Measurements from ENCODE around the gene MVB12B. TPM values are rescaled to one million over a fixed set of nuclear protein-coding genes. Genes with fewer than 3 reads are reported as not detected.
"Not testable (repeated sequence)": the region's sequence is repeated elsewhere in the genome, so short reads cannot be mapped to it uniquely, and the experiment has no call there.

Gene MVB12B
- total RNA-seq, 1 experiment from 2014 or later = 10.7 TPM

DNA sequence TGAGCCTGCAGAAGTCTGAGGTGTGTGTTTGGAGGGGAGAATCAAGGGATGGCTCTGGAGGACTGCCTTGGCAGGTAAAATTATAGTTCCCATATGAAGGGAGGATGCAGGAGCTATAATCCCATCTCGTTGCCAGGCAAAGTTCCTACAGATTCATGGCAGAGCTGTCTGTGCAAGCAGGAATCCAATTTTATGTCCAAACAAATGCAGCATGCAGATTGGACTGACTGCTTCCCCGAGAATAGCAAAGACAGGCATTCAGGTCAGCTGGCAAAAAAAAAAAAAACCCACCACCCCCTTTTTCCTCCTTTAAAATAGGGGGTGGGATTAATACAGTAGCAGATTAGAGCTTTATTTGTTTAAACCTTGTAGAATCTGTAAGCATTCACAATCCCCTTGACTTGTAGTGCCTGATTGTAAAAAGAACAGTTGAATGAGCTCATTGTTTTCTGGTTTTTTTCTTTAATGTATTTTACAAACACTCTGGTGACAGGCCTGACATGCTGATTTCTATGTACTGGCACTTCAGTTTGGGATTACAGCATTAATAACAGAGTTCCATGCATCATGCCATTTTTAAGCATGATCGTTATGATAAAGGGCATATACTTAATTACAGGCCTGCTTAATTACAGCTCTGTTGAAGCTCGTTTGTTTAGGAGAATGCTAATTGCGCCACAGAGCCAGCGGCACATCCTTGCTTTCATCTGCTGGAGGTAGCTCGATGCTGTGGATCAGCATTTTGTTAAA is 145.7 kb downstream of the MVB12B start:
- DNase-seq (ENCODE audit: low spot score) = no peak

DNA sequence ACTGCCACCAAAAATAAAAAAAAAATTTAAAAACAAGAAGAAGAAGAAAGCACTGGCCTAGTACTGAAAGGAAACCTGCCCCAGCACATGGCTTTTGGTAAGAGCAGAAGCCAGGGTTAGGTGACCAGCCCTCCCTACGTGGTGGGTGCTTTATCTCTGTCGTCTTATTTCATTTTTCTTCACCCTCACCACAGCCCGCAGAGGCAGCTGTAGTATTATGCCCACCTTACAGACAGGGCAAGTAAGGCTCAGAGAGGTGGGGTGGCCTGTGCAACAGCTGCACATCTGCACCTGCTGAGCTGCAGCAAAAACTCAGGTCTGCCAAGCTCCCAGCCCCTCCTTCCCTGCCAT is 146.3 kb downstream of the MVB12B start:
- DNase-seq (ENCODE audit: low spot score) = no peak

DNA sequence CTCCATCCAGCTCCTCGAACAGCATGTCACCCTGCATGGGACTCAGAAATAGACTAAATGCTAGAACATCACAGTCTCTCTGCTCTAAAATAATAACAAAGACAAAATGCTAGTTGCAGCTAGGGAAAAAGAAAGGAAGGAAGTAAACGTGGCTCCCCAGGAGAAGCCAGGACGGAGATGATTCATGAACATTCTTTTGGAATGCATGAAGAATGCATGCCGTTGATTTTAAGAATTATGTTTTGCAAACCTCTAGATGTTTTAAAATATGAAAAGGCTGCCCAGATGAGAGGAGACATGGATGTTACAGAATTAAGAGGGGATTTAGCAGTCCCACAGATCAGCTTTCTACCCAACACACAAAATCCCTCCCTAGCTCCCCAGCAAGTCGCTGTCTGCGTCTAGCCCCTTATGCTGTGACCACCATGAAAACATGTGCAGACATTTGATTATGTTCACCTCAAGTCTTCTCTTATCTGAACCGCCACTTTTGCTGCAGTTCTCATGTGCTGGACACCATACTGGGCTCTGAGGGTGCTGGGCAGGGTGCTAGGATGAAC is 147.7 kb downstream of the MVB12B start:
- peak; percentile 68 for DNase-seq (ENCODE audit: low spot score)

DNA sequence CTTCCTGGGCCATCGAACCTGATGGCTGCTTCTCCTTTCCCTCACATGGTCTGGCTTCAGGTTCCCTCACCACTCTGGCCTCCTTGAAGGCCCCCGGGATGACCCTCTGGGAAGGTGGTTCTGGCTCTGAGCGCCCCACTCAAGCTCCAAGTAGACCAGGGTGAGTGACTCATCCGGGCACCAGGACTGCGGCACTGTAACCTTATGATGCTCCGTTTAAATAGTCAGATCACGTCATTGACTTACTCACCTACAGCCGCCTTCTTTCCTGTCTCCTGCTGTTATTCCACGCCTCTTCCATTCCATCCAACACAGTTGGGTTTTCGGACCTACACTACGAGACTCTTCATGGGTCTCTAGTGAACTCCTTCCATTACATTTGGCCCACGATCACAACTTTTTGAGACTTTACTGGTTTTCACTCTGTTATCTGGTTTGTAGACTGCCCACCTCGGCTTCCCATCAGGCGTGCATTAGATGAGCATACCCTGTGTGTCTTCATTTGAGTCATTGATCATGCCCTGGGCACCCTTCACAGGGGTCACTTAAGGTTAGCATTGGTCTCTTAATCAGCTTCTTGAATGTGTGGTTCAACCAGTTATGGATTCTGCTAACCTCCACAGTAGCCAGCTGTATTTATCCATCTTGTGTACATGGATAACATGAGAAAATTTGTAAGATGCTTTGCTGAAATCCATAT is 148.3 kb downstream of the MVB12B start:
- peak; percentile 96 for DNase-seq (ENCODE audit: low spot score)

DNA sequence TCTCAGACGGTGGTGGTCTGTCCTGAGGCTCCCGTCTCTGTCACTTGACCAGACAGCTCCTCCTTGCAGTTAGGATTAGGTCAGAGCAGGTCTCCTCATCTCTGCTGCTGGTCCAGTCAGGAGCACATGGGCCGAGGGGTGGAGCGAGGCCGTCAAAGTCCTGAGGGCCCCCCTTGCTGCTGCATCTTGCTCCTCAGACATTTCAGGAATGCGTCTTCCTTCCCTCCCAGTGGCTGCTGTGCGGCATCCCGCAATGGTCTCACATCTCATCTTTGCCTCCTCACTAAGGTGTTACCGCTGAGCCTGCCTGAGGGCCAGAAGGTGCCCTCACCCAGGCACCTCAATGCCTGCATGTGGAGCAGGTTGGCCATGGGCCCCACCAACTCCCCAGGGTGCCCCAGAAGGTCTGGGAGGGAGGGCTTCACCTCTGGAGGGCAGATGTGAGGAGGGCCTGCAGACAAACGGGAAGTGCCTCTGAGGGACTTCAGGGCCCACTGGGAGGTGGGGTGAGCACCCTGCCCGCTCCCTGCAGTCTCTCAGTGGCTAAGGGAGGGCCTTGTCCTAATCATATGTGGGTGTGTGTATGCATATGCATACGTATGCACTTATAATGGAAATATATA is 149.4 kb downstream of the MVB12B start:
- no peak for DNase-seq (ENCODE audit: low spot score)

DNA sequence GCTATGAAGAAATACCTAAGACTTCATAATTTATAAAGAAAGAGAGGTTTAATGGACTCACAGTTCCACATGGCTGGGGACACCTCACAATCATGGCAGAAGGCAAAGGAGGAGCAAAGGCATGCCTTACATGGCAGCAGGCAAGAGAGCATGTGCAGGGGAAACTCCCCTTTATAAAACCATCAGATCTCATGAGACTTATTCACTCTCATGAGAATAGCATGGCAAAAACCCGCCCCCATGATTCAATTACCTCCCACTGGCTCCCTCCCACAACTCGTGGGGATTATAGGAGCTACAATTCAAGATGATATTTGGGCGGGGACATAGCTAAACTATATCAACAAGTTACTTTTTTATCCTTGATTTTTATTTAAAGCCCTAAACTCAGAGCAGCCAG is 150.8 kb downstream of the MVB12B start:
- DNase-seq (ENCODE audit: low spot score) = not testable (repeated sequence)

DNA sequence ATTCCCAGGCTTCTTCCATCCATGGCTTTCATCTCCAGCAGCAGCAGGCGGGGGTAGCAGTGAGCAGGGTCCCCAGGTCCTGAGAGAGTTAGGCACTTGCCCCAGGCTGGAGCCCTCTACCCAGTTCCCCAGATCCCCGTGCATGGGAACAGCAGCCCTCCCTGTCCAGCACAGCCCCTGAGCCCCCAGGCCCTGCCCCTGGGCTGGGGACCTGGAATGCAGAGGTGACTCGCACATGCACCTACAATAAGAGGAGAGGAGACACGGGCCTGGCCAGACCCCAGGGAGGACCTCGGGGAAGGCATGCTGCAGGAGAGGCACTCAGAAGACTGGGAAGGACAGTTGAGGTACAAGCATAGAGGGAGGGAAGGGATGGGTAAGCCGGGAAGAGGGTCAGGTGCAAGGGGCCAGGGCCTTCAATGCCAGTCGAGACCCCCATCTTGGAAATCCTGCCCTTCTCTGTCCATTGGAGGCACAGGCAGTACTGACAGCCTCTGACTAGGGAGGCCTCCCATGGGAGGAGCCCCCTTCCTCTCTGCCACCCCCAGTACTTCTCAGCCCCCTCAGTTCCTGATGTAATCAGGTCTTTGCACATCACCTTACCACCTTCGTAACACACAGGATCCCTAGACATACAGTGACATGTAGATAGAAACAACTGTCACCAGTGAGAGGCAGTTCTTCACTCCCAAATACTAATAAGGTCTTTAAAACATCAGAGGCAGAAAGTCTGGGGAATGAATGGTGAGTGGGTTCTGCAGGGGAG is 151.8 kb downstream of the MVB12B start:
- DNase-seq (ENCODE audit: low spot score) = no peak

DNA sequence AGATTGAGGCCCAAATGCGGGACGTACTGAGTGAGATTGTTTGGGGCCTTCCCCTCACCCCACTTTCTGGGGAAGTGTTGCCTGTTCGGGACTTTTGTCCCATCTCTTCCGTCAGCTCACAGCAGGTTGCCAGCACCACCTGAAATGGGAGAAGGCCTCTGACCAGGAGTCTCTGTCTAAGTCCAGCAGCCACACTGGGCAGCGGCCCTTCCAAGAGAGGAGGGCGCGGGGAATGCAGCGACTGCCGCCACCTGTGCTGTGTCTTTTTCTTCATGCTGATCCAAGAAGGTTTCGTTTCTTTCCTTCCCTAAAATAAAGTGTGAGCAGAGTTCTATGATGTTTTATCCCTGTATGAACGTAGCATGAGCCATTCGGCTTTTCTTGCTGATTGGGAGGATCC is 152.9 kb downstream of the MVB12B start:
- DNase-seq (ENCODE audit: low spot score) = no peak

DNA sequence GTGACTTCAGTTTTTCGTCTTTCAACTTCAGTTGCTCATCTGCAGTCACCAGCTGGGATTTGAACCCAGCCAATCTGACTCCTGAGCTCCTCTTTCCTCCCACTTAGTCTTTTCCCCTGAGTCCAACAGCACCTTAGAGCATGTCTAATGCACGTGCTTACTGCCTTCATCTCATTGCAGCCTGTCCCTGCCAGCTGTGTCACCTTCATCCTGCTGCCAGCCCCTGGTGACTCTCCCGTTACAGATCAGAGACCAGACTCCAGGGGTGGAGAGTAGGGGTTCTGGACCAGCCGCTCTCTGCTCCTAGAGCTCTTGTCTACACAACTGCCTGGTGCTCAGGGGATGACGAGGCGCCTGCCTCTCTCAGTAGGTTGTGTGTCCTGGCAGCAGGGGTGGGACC is 154.2 kb downstream of the MVB12B start:
- no peak for DNase-seq (ENCODE audit: low spot score)

DNA sequence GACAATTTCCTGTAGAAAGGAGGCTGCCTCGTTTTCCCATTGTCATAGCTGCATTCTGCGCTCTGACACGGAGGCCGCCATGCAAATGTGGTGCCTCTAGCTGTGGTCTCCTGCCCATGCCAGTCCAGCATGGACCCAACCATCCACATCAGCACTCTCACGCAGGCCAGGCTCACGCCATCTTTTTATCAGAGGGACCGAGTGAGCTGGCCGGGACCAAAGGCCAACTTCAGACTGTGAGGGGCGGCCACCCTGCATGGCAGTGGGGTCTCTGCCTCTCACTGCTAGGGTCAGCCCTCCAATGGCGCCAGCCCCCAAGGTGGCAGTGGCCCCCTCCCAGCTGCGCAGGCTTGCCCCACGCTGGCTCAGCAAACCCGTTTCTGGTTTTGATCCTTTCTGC is 155.2 kb downstream of the MVB12B start:
- DNase-seq (ENCODE audit: low spot score) = no peak

DNA sequence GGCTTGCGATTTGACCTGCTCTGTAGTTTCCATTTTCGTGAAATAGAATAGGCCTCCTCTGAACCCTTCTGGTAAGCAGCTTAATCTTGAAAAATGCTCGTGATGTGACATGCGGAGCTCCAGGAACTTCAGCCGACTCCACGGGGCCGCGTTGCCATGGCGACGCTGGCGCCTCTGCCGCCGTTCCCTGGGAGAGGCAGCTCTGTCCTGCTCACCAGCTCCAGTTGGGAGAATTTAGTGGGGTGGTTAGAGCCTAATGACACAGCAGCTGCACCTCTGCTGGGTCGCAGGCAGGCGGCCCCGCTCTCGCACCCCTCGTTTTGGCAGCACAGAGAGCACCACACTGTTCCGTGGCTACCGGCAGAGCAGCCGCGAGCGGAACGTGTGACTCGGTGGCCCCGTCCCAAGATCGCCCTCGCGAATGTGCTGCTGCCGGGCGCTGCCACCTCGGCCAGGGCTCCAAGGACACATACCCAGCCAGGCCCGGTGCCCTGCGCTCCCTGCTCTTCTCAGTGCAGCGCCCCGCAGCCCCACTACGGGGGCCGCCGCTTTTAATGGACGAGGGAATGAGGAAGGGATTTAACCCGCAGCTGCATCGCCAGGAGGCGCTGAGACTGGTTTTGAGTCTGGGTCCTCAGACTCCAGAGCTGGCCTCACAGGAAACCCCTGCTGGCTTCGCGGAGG is 155.9 kb downstream of the MVB12B start:
- DNase-seq (ENCODE audit: low spot score) = no peak

DNA sequence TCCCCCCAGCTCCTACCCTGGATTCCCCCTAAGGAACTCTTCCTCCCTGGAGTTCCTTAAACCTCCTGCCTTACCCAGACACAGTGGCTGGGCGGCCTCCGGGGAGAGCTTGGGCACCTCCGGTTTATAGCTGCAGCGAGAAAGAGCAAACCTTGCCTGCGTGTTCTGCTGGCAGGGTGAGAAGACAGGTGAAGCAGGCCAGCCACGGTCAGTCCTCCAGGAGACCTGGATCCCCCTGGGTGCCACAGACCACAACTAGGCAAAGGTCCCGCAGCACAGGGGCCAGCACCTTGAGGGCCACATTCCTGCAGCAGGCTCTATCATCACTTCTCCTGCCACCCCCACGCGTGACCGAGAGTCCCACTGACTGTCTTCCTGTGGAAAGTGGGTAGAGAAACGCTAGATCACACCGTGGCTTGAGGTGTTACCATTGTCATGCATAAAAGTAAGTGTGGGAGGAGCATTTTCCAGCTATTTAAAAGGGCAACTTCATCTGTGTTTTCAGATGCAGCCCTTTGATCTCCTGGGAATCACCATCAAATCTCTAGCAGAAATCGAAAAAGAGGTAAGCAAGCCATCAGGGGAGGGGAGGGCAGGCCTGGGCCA is 156.9 kb downstream of the MVB12B start:
- DNase-seq (ENCODE audit: low spot score) = no peak

DNA sequence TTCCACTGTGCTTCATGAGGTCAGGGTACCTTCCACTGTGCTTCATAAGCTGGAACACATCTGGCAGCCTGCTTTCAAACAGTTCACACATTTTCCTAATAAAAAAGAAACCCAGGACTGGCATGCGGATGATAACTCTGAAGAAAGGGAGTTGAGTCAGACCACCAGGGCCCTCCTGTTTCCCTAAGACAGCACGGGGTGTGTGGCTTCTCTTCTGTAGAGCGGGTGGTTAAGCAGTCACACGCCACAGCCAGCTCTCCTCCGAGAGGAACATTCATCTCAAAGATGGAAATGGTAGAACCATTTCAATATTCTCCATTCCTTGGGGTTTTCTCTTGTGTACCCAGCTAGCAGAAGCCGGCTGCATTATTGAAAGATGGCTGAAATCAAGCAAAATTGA is 159.0 kb downstream of the MVB12B start:
- no peak for DNase-seq (ENCODE audit: low spot score)

DNA sequence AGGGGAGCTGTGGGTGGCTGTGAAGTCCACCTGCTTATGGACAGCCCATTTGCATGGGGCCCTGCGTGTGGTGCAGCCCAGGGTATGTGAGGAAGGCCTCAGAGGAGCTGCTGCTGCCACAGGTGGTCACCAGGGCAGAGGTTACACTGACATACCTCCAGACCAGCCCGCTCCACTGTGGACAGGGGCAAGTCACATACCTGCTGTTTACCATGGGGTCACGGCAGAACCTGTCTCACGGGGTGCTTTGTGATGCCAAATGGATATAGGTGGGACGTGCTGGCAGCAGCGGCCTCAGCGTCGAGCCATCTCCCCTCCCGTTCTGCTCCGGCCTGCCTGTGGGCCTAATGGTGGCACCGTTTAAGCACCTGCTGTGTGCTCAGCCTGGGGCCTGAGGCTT is 159.6 kb downstream of the MVB12B start:
- DNase-seq (ENCODE audit: low spot score) = no peak

DNA sequence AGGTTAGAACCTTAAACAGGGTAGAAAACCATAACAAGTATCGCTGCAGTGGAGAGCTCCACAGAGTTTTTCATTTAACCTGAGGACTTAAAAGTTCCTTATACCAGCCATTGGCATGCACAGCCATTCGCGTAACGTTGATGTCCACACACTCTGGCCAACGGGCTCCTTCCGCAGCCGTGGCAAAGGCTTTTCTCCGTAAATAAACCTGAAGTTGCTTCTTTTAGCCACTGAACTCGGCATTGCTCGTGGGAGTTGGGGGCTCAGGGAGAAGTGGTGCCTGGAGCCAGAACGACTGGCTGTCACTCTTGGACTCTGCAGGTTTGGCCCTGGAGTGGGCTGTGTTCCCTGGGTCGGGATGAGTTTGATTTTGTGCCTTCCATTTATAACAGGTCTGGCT is 161.2 kb downstream of the MVB12B start:
- no peak for DNase-seq (ENCODE audit: low spot score)

DNA sequence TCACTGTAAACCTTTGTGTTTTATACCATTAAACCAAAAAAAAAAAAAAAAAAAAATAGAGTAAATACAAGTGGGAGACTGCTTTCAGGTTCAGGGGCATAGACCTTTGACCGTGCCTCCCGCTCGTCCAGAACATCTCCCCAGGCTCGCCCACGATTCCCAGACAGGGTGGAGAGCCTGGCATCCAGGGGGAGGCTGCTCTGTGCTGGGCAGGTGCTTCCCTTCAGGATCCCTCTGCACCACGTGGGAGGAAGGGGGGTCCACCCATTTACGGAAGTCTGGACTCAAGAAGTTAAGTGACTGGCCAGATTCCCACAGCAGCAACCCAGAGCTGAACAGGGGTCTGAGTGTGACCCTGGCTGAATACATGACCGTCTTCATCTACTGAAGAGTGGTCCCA is 161.7 kb downstream of the MVB12B start:
- DNase-seq (ENCODE audit: low spot score) = no peak

DNA sequence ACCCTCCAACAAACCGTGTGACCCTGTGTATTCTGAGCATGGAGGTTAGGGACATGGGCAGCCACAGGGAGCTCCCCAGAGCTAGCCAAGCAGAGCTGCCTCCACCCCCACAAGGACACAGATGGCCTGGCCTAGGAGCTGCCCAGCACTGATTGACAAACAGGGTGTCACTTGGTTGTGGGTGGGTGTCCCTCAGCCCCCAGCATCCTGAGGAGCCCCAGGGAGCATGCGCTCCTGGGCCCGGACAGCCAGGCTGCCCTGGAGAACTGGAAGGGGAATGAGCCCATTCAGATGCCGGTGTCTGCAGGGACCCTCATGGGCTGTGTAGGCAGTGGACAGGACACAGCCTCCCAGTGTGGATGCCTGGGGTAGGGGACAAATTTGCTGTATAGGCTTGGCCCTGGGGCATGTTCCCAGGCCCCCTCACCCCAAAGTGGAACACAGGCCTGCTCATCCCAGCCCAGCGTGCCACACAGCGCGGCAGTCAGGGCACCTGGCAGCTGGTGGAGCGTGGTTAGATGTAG is 162.3 kb downstream of the MVB12B start:
- no peak for DNase-seq (ENCODE audit: low spot score)

DNA sequence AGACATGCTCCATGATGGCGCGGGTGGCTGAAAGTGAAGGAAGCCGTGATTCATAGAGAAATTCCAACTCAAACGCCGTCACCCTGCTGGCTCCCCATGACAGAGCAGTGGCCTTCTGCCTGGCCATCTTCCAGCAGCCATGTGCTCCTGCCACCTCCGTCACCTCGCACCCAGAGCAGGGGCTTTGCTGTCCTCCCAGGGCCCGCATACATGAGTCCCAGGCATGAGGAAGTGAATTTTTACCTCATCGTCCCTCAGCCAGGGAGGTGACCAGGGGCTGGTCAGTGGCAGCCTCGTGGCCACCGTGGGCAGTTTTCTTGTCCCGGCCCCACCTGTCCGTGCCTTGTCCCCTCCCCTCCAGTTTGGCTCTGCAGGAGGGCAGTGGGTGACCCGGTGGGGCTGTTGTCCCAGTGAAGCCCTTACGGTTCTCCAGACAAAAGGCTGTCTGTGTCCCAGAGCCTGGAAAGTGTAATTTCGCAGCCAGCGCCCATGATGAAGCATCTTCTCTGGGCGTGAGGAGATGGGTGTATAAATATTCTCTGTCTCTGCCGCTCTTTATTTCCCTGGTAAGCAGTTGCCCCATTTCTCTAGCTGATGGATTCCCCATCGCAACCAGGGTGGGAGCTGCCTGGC is 163.1 kb downstream of the MVB12B start:
- DNase-seq (ENCODE audit: low spot score) = no peak

DNA sequence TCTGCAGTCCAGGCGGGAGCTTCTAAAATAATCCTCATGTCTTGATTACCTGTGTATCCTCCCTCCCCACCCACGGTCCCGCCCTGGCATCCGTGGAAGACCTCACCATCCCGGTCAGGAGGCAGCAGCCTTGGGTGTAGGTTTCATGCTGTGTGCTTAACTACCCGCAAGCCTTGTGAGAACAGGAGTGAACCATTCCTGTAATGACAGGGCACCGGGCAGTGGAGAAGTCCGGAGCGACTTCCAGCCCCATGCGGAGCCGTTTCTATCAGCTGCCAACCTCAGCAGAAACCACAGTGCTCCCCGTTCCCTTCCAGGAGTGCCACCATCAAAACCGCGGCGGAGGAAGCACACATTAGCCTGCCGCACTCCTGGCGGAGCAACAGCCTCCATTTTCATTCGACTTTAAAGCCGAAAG is 163.6 kb downstream of the MVB12B start:
- no peak for DNase-seq (ENCODE audit: low spot score)

DNA sequence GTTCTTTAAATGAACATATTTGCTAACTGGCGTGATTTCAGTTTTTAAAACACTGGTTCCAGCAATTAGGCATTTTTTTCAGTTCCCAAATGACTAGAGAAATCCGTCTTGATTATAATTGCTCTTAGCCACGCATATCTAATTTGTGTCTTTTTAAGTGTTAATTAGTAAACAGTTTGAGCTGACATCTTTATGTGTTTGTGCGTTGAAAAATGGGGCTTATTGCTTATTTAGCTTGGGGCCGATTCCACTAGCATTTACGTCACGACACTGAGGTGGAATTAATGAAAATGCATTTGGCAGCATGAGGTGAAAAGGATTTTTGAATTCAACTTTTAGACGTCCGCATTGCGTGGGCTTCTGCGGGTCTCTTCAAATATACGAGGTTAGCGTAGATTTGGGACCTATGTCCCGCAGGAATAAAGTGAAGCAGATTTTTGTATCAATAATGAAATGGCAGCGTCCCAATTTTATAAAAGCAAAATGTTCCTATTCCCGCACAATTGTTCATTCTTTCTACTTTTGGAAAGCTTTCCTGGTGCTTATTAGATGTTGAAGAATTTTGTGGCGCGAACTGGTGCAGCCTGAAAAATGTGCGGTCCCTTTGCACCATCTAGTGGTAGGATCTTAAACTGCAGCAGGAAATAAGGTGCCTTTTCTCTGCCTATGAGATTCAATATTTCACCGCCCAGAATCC is 164.4 kb downstream of the MVB12B start:
- peak; percentile 66 for DNase-seq (ENCODE audit: low spot score)

Data from A172 (cell line).